OCI-LY7 (cell line): Measurements from ENCODE around the gene TUBGCP2.

ENCODE experiments used
- CTCF ChIP-seq: fragments of 200-600 bp; sonication (generic); conservative IDR thresholded peaks from 2 replicates; pipeline ENCODE4 v1.5.1; 2014; ENCODE audit warnings: mild to moderate bottlenecking, antibody characterized with exemption, low read length, moderate library complexity, mixed read lengths
- EZH2phosphoT487 ChIP-seq: fragments of 200-600 bp; sonication (generic); IDR thresholded peaks from 2 replicates; pipeline ENCODE4 v1.6.1; 2018; ENCODE audit warnings: low read depth, borderline replicate concordance, mild to moderate bottlenecking, mixed run types, antibody characterized with exemption, low read length, moderate library complexity, mixed read lengths

- TF ChIP-seq CTCF (no peak), EZH2phosphoT487 (no peak)
Measured at GRCh38 chr10:133316266-133316665, 7.6 kb upstream of the TUBGCP2 start.
